Keratinocyte (primary cell): ENCODE measurements around the gene HABP2.

Source experiments
- EZH2 ChIP-seq: IDR thresholded peaks from one replicate; pipeline ENCODE4 v1.6.1; 2012; ENCODE audit warnings: inconsistent platforms, mild to moderate bottlenecking, low read length, moderate library complexity
- TF ChIP-seq, protein P1 (sequence below), 3 experiments: IDR thresholded peaks in 1 of 3; conservative IDR thresholded peaks in 1 of 3; optimal IDR thresholded peaks in 1 of 3; 2 replicates in 2 of 3; 3 replicates in 1 of 3; pipeline versions ENCODE3 to v1.5.1; 2011; ENCODE audit warnings: low read length in 3 of 3, mild to moderate bottlenecking in 3 of 3, moderate library complexity in 2 of 3, control low read depth in 1 of 3, inconsistent platforms in 1 of 3; ENCODE audit not compliant: insufficient read depth in 2 of 3; ENCODE audit errors: extremely low read depth in 1 of 3

- TF ChIP-seq EZH2 = no peak
- TF ChIP-seq, protein P1, sequence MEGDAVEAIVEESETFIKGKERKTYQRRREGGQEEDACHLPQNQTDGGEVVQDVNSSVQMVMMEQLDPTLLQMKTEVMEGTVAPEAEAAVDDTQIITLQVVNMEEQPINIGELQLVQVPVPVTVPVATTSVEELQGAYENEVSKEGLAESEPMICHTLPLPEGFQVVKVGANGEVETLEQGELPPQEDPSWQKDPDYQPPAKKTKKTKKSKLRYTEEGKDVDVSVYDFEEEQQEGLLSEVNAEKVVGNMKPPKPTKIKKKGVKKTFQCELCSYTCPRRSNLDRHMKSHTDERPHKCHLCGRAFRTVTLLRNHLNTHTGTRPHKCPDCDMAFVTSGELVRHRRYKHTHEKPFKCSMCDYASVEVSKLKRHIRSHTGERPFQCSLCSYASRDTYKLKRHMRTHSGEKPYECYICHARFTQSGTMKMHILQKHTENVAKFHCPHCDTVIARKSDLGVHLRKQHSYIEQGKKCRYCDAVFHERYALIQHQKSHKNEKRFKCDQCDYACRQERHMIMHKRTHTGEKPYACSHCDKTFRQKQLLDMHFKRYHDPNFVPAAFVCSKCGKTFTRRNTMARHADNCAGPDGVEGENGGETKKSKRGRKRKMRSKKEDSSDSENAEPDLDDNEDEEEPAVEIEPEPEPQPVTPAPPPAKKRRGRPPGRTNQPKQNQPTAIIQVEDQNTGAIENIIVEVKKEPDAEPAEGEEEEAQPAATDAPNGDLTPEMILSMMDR (optimal IDR thresholded peaks at IDR 0.05 in 1 of 3, IDR thresholded peaks at IDR 0.05 in 1 of 3, conservative IDR thresholded peaks at IDR 0.05 in 1 of 3; ENCODE audit: extremely low read depth in 1 of 3, insufficient read depth in 2 of 3, low read length in 3 of 3) = no peak
Observed at GRCh38 chr10:113603057-113603777, 50.4 kb downstream of the HABP2 start.
